HepG2 (cell line): ENCODE data around the gene DLX5. TPM values are rescaled to one million over a fixed set of nuclear protein-coding genes. Genes with fewer than 3 reads are reported as not detected.

ENCODE experiments used
- ATAC-seq: fragments of 200-7000 bp; cut with Tn5 transposase; 3 replicates; pipeline ENCODE4 v1.9.1; 2020; ENCODE audit warnings: mild to moderate bottlenecking, moderate library complexity
- BruUV-seq: library from RNA; stranded (reverse); fragments of 400-500 nt; replicated peaks from 2 replicates; lab custom pipeline; 2021; lab: Mats Ljungman, UMichigan
- CTCF ChIA-PET: fragments of 300-600 bp; formaldehyde crosslinking; extraction: SDS; loops from one replicate; lab custom pipeline; 2021; ENCODE audit warnings: low total read pairs, inconsistent platforms, low intra/inter-chr PET ratio; lab: Yijun Ruan, JAX
- POLR2A ChIA-PET: fragments of 350-600 bp; sonication (Branson Sonifier 250); formaldehyde crosslinking; loops from one replicate; lab custom pipeline; 2020; ENCODE audit warnings: antibody characterized with exemption, inconsistent platforms; lab: Yijun Ruan, JAX
- DNase-seq: peaks from one replicate; pipeline ENCODE4 v3.0.0-alpha.2; 2015; ENCODE audit warnings: low spot score
- FAIRE-seq: peaks from 3 replicates; lab custom pipeline; 2011; peaks lifted over from hg19 to GRCh38; lab: Jason Lieb, UNC
- H2AFZ ChIP-seq: one replicate; pipeline ENCODE4 v1.6.1; 2011; ENCODE audit warnings: low read length, inconsistent platforms
- H3K27ac ChIP-seq: fragments of 300-600 bp; 3 replicates; pipeline ENCODE4 v1.8.0; 2011; ENCODE audit warnings: mixed run types, mild to moderate bottlenecking, mixed read lengths, low read length, inconsistent platforms; ENCODE audit not compliant: insufficient read depth; ENCODE audit errors: extremely low read length
- H3K27me3 ChIP-seq, 2 experiments: fragments of 200-600 bp in 1 of 2; 2 replicates in 1 of 2; 3 replicates in 1 of 2; pipeline versions ENCODE4 v1.6.0 to v1.8.0; 2011; ENCODE audit warnings: low read length in 2 of 2, mild to moderate bottlenecking in 2 of 2, moderate library complexity in 2 of 2, inconsistent platforms in 1 of 2; ENCODE audit not compliant: insufficient read depth in 2 of 2, control insufficient read depth in 1 of 2
- H3K36me3 ChIP-seq, 2 experiments: fragments of 200-600 bp in 1 of 2; replicated peaks in 1 of 2; 2 replicates in 1 of 2; 3 replicates in 1 of 2; pipeline versions ENCODE4 v1.5.1 to v1.8.0; 2011; ENCODE audit warnings: low read length in 2 of 2, inconsistent platforms in 1 of 2; ENCODE audit not compliant: insufficient read depth in 2 of 2, control insufficient read depth in 1 of 2
- H3K4me1 ChIP-seq: 2 replicates; pipeline ENCODE4 v1.5.1; 2012; ENCODE audit warnings: low read length, inconsistent platforms; ENCODE audit not compliant: insufficient read depth
- H3K4me2 ChIP-seq: 2 replicates; pipeline ENCODE4 v1.6.0; 2011; ENCODE audit warnings: low read depth, low read length, inconsistent platforms
- H3K4me3 ChIP-seq, 3 experiments: fragments of 200-600 bp in 1 of 3; sonication (generic), shearing (Covaris generic) in 1 of 3; replicated peaks in 1 of 3; 2 replicates each; pipeline ENCODE4 v1.5.1; 2011 to 2016; ENCODE audit warnings: low read length in 3 of 3, inconsistent platforms in 2 of 3, low read depth in 2 of 3, mild to moderate bottlenecking in 2 of 3, control low read depth in 1 of 3, mixed read lengths in 1 of 3; ENCODE audit not compliant: insufficient read depth in 1 of 3
- H3K79me2 ChIP-seq: one replicate; pipeline ENCODE4 v1.6.1; 2011; ENCODE audit warnings: low read length, inconsistent platforms; ENCODE audit not compliant: insufficient read depth
- H3K9ac ChIP-seq: 2 replicates; pipeline ENCODE4 v1.6.0; 2011; ENCODE audit warnings: mild to moderate bottlenecking, low read depth, low read length, inconsistent platforms; ENCODE audit not compliant: insufficient read depth
- H3K9me3 ChIP-seq: 2 replicates; pipeline ENCODE4 v1.5.1; 2012; ENCODE audit warnings: mild to moderate bottlenecking, low read length
- H4K20me1 ChIP-seq: 2 replicates; pipeline ENCODE4 v1.6.0; 2011; ENCODE audit warnings: inconsistent platforms, mild to moderate bottlenecking, low read length, moderate library complexity; ENCODE audit not compliant: insufficient read depth
- GATA4 ChIP-seq: sonication (generic); IDR thresholded peaks from 2 replicates; pipeline ENCODE4 v1.6.1; 2016; ENCODE audit warnings: antibody characterized with exemption, low read depth, borderline replicate concordance
- SMARCE1 ChIP-seq: fragments of 450-650 bp; IDR thresholded peaks from 2 replicates; pipeline ENCODE4 v1.6.1; 2017; ENCODE audit warnings: borderline replicate concordance
- U2AF2 ChIP-seq: fragments of 200-400 bp; formaldehyde crosslinking; IDR thresholded peaks from 2 replicates; pipeline ENCODE4 v1.6.1; 2017; ENCODE audit warnings: low read depth, mild to moderate bottlenecking, low read length
- ZNF317 ChIP-seq: sonication (generic); formaldehyde crosslinking; IDR thresholded peaks from 2 replicates; pipeline ENCODE4 v1.5.0; 2020; ENCODE audit warnings: mild to moderate bottlenecking, missing genetic modification reagents
- ZNF337 ChIP-seq: sonication (generic); formaldehyde crosslinking; IDR thresholded peaks from 2 replicates; pipeline ENCODE4 v1.5.1; 2020; ENCODE audit warnings: missing genetic modification reagents, low read depth, mild to moderate bottlenecking, borderline replicate concordance
- WGBS: methylation state at CpG from one replicate; pipeline ENCODE4 v1.1.6; 2017; ENCODE audit warnings: low lambda C conversion rate; 5-methylcytosine and 5-hydroxymethylcytosine counted together
- in situ Hi-C: cut with HindIII; loops from 2 replicates; pipeline ENCODE4 v1.10.0; 2017; ENCODE audit warnings: low pct_unique_long_range_greater_than_20kb; ENCODE audit not compliant: extremely low pct_ligation_motif_present
- intact Hi-C: fragments of 100-400 bp; cut with micrococcal nuclease; formaldehyde crosslinking; loops from one replicate; pipeline ENCODE4 v1.10.0; 2022; ENCODE audit not compliant: unreplicated experiment
- polyA plus RNA-seq, 8 experiments: library from polyadenylated mRNA; depleted of rRNA in 3 of 8; stranded (reverse) in 7 of 8; unstranded in 1 of 8; fragments of >200 nt; fragmentation: Illumina TruSeq in 4 of 8; extraction: Trizol in 4 of 8; gene quantifications; 2 replicates each; pipeline versions ENCODE4 v1.2.1 to v1.2.3, GENCODE V29; 2011 to 2016; ENCODE audit warnings: low read depth in 4 of 8, missing spikeins in 1 of 8, mixed read lengths in 1 of 8; ENCODE audit not compliant: insufficient read depth in 1 of 8
- total RNA-seq, 5 experiments: library from RNA; depleted of rRNA; stranded (reverse); fragments of >200 nt; fragmentation: Illumina TruSeq; extraction: Trizol; gene quantifications; 2 replicates each; pipeline ENCODE4 v1.2.3, GENCODE V29; 2016; ENCODE audit warnings: low read depth in 1 of 5
- TF ChIP-seq, protein P1 (sequence below): sonication (generic); formaldehyde crosslinking; IDR thresholded peaks from 2 replicates; pipeline ENCODE4 v1.4.0; 2020; ENCODE audit warnings: mild to moderate bottlenecking, missing genetic modification reagents
- TF ChIP-seq, protein P2 (sequence below): sonication (generic); formaldehyde crosslinking; IDR thresholded peaks from 2 replicates; pipeline ENCODE4 v1.5.1; 2020; ENCODE audit warnings: missing genetic modification reagents, mild to moderate bottlenecking, borderline replicate concordance
- TF ChIP-seq, protein P3 (sequence below): sonication (generic); formaldehyde crosslinking; IDR thresholded peaks from 2 replicates; pipeline ENCODE4 v1.4.0; 2020; ENCODE audit warnings: mild to moderate bottlenecking, missing genetic modification reagents

DLX5 gene
- total and polyA plus RNA-seq, 2 of the 13 experiments (the other 11 are each of a cell fraction or from before 2014, with no cell fraction given) = not detected

DNA sequence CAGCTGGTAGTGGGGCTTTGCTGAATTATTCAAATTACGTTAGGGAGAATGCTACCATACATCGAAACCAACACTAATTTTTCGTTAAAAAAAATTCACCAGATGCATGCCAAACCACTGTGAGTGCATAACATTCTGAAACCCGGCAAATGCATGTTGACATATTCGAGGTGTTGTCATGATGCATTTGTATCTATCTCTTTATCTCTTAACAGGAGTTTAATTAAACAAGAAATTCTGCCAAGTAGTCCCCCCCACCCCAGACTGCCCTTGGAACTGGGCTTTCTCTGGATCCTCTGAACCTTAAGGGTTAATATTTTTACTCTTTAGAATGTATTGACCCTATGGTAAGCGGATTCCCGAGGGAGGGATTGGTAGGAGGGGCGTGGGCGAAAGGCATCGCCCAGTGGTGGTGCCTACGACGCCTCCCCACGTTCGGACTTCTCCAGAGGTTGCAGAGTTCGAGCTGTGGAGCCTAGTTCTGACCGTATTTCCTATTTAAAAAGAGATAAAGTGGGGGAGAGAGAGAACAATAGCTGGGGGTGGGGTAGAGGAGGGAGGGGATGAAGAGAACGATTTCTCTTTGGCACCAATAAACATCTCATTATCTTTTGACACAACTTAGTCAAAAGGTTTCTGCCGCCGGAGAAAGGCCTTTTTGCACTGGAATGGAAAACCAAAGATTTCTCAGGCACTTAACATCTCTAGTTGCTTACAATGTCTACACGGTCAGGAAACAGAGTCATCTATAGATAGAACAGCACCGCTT, 12.1 kb downstream of the DLX5 start:
- no peak for DNase-seq
- Histone ChIP-seq H3K79me2 (no peaks in the 10 kb centered on the region), H3K36me3 (peaks cover 7 to 8% of the 10 kb centered on the region in 2 experiments; a peak in 4 of 5 replicates), H2AFZ (no peak overlapping the region), H3K9ac (no peak overlapping the region), H3K4me2 (no peak overlapping the region), H3K4me1 (peaks cover 36% of the 10 kb centered on the region), H3K4me3 (no peak overlapping the region), H4K20me1 (no peaks in the 10 kb centered on the region), H3K27me3 (no peaks in the 10 kb centered on the region), H3K9me3 (no peaks in the 10 kb centered on the region), H3K27ac (no peak overlapping the region)
- in situ Hi-C loops (loop anchor here (25.0 kb wide), 1 partner anchor 700 kb away; the partner anchor contains the start of gene SLC25A13), intact Hi-C loops (no loop called here)
- ATAC-seq = no peak
- WGBS = 89% methylated on average over 21 of the region's 21 CpGs
- FAIRE-seq = no peak
- BruUV-seq = no TSS peak
- POLR2A ChIA-PET = interaction anchor here (1.0 kb wide), 1 partner anchor 8 kb away, joined by 3 read pairs; no protein-coding TSS in a partner anchor
- CTCF ChIA-PET = no interaction called here
- TF ChIP-seq, protein P1, sequence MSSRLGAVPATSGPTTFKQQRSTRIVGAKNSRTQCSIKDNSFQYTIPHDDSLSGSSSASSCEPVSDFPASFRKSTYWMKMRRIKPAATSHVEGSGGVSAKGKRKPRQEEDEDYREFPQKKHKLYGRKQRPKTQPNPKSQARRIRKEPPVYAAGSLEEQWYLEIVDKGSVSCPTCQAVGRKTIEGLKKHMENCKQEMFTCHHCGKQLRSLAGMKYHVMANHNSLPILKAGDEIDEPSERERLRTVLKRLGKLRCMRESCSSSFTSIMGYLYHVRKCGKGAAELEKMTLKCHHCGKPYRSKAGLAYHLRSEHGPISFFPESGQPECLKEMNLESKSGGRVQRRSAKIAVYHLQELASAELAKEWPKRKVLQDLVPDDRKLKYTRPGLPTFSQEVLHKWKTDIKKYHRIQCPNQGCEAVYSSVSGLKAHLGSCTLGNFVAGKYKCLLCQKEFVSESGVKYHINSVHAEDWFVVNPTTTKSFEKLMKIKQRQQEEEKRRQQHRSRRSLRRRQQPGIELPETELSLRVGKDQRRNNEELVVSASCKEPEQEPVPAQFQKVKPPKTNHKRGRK (CRISPR knock-in tag) = no peak
- TF ChIP-seq, protein P2, sequence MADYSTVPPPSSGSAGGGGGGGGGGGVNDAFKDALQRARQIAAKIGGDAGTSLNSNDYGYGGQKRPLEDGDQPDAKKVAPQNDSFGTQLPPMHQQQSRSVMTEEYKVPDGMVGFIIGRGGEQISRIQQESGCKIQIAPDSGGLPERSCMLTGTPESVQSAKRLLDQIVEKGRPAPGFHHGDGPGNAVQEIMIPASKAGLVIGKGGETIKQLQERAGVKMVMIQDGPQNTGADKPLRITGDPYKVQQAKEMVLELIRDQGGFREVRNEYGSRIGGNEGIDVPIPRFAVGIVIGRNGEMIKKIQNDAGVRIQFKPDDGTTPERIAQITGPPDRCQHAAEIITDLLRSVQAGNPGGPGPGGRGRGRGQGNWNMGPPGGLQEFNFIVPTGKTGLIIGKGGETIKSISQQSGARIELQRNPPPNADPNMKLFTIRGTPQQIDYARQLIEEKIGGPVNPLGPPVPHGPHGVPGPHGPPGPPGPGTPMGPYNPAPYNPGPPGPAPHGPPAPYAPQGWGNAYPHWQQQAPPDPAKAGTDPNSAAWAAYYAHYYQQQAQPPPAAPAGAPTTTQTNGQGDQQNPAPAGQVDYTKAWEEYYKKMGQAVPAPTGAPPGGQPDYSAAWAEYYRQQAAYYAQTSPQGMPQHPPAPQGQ (CRISPR knock-in tag) = no peak
- no peak for TF ChIP-seq SMARCE1
- TF ChIP-seq, protein P3, sequence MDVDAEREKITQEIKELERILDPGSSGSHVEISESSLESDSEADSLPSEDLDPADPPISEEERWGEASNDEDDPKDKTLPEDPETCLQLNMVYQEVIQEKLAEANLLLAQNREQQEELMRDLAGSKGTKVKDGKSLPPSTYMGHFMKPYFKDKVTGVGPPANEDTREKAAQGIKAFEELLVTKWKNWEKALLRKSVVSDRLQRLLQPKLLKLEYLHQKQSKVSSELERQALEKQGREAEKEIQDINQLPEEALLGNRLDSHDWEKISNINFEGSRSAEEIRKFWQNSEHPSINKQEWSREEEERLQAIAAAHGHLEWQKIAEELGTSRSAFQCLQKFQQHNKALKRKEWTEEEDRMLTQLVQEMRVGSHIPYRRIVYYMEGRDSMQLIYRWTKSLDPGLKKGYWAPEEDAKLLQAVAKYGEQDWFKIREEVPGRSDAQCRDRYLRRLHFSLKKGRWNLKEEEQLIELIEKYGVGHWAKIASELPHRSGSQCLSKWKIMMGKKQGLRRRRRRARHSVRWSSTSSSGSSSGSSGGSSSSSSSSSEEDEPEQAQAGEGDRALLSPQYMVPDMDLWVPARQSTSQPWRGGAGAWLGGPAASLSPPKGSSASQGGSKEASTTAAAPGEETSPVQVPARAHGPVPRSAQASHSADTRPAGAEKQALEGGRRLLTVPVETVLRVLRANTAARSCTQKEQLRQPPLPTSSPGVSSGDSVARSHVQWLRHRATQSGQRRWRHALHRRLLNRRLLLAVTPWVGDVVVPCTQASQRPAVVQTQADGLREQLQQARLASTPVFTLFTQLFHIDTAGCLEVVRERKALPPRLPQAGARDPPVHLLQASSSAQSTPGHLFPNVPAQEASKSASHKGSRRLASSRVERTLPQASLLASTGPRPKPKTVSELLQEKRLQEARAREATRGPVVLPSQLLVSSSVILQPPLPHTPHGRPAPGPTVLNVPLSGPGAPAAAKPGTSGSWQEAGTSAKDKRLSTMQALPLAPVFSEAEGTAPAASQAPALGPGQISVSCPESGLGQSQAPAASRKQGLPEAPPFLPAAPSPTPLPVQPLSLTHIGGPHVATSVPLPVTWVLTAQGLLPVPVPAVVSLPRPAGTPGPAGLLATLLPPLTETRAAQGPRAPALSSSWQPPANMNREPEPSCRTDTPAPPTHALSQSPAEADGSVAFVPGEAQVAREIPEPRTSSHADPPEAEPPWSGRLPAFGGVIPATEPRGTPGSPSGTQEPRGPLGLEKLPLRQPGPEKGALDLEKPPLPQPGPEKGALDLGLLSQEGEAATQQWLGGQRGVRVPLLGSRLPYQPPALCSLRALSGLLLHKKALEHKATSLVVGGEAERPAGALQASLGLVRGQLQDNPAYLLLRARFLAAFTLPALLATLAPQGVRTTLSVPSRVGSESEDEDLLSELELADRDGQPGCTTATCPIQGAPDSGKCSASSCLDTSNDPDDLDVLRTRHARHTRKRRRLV = no peak
- no peak for TF ChIP-seq GATA4
- TF ChIP-seq ZNF317 (CRISPR knock-in tag) = no peak
- no peak for TF ChIP-seq ZNF337
- TF ChIP-seq U2AF2 = no peak
